Measurements from ENCODE around the gene ASPHD2. TPM values are rescaled to one million over a fixed set of nuclear protein-coding genes. Genes with fewer than 3 reads are reported as not detected.
A peak's percentile ranks its signal among the peaks of the same experiment; 100 is the strongest.

The ASPHD2 gene
- total RNA-seq, 1 experiment from 2014 or later, result 1.4 TPM

DNA sequence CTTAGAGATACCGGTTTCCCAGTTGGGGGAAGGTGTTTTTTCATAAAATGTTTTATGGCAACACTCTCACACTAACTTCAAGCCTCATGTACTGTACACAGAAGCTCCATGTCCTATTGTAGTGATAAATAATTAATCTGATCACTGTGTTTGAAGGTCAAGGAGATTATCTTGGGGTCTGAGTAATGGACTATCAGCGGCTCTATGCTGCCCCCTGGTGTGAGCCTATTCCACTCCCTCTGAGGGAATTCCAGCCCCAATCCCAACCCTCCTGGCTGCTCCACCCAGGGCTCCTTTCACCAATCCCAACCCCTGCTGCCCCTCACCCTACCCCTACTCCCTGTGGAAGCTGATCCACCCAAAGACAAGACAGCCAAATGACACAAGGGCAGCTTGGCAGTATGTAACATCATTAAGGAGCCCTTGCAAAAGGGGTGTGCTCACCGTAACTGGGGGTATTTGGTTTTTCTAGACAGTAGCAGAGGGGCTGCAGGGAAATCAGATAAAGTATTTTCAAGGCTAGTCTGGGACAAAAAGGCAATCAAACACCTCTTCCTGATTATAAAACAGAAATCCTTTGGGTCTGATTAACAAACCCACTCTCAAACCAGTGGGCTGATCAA lies 32.2 kb downstream of the ASPHD2 start:
- CTCF ChIA-PET, result interaction anchor here (0.6 to 3.2 kb wide), 4 partner anchors 64 to 442 kb away, joined by 3 to 13 read pairs (median 4); no protein-coding TSS in a partner anchor
- H3K27me3 ChIP-seq (replicated peaks; ENCODE audit: insufficient read depth, low read depth, low read length, poor library complexity), result no peaks in the 10 kb centered on the region
- POLR2A ChIA-PET (ENCODE audit: low non-redundant PET), result no interaction called here
- no peaks in the 10 kb centered on the region for H3K4me1 ChIP-seq (ENCODE audit: insufficient read depth, low read length, poor library complexity, severe bottlenecking)
- peaks cover 70% of the 10 kb centered on the region for H3K36me3 ChIP-seq (ENCODE audit: insufficient read depth, low read length, poor library complexity, severe bottlenecking)
- H3K27ac ChIP-seq (ENCODE audit: low read depth, low read length, poor library complexity, severe bottlenecking), result no peak overlapping the region
- no peaks in the 10 kb centered on the region for H3K9me3 ChIP-seq (ENCODE audit: low read depth, low read length, poor library complexity, severe bottlenecking)
- no peak for TF ChIP-seq EZH2 (IDR thresholded peaks at IDR 0.05; ENCODE audit: borderline replicate concordance, low read depth, low read length, poor library complexity, severe bottlenecking)
- TF ChIP-seq, protein P1, sequence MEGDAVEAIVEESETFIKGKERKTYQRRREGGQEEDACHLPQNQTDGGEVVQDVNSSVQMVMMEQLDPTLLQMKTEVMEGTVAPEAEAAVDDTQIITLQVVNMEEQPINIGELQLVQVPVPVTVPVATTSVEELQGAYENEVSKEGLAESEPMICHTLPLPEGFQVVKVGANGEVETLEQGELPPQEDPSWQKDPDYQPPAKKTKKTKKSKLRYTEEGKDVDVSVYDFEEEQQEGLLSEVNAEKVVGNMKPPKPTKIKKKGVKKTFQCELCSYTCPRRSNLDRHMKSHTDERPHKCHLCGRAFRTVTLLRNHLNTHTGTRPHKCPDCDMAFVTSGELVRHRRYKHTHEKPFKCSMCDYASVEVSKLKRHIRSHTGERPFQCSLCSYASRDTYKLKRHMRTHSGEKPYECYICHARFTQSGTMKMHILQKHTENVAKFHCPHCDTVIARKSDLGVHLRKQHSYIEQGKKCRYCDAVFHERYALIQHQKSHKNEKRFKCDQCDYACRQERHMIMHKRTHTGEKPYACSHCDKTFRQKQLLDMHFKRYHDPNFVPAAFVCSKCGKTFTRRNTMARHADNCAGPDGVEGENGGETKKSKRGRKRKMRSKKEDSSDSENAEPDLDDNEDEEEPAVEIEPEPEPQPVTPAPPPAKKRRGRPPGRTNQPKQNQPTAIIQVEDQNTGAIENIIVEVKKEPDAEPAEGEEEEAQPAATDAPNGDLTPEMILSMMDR (conservative IDR thresholded peaks at IDR 0.05; ENCODE audit: low read depth, low read length), result peak; percentile 86
- no TSS peak for BruUV-seq (replicated peaks)
- no peak overlapping the region for H3K4me3 ChIP-seq (ENCODE audit: low read depth, low read length, poor library complexity, severe bottlenecking)
- intact Hi-C loops (cut with micrococcal nuclease; ENCODE audit: unreplicated experiment), result loop anchor here (1.0 kb wide), 1 partner anchor 63 kb away; no protein-coding TSS in a partner anchor
- peak; percentile 56 for DNase-seq (ENCODE audit: low spot score)

DNA sequence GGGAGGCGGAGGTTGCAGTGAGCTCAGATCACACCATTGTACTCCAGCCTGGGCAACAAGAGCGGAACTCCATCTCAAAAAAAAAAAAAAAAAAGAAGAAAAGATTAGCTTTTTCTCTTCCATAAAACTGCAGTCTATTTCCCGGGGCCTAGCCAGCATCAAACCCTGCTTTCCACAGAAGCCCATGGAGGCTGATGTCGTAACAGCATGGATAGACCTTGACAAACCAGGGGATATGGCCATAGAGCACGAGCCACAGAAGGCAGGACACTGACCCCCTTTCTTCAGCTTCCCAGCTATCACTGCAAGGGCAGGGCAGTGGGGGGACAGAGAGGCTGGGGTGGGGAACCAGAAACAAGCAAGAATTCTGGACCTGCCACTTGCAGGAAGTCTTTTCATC lies 33.0 kb downstream of the ASPHD2 start:
- POLR2A ChIA-PET (ENCODE audit: low non-redundant PET), result no interaction called here
- Histone ChIP-seq H3K4me3 (ENCODE audit: low read depth, low read length, poor library complexity, severe bottlenecking) (no peak overlapping the region), H3K9me3 (ENCODE audit: low read depth, low read length, poor library complexity, severe bottlenecking) (no peaks in the 10 kb centered on the region), H3K36me3 (ENCODE audit: insufficient read depth, low read length, poor library complexity, severe bottlenecking) (peaks cover 71% of the 10 kb centered on the region), H3K27me3 (replicated peaks; ENCODE audit: insufficient read depth, low read depth, low read length, poor library complexity) (no peaks in the 10 kb centered on the region), H3K27ac (ENCODE audit: low read depth, low read length, poor library complexity, severe bottlenecking) (no peak overlapping the region), H3K4me1 (ENCODE audit: insufficient read depth, low read length, poor library complexity, severe bottlenecking) (no peaks in the 10 kb centered on the region)
- CTCF ChIA-PET, result interaction anchor here (0.6 to 3.2 kb wide), 3 partner anchors 21 to 98 kb away, joined by 4 to 13 read pairs (median 5); no protein-coding TSS in a partner anchor
- TF ChIP-seq EZH2 (IDR thresholded peaks at IDR 0.05; ENCODE audit: borderline replicate concordance, low read depth, low read length, poor library complexity, severe bottlenecking), result no peak
- TF ChIP-seq, protein P1 (conservative IDR thresholded peaks at IDR 0.05; ENCODE audit: low read depth, low read length), result no peak
- no TSS peak for BruUV-seq (replicated peaks)
- intact Hi-C loops (cut with micrococcal nuclease; ENCODE audit: unreplicated experiment), result no loop called here
- DNase-seq (ENCODE audit: low spot score), result no peak

DNA sequence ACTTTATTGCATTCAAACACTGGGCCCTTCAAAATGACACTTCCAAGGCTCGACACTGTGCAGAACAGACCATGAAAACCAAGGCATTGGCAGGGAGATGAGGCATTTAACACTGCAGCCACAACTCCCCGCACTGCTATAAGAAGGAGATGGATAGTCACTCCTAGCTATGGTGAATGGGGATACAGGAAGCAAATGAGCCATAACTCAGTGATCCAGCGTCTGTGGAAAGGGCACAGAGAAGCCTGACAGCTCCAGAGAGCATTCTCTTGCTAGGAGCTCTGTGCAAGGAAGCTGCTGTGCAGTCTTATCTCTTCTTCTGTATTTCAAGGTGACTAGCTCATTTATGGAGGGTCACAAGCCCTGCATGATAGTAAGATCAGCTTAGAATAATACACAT lies 33.6 kb downstream of the ASPHD2 start:
- intact Hi-C loops (cut with micrococcal nuclease; ENCODE audit: unreplicated experiment), result no loop called here
- TF ChIP-seq, protein P1 (conservative IDR thresholded peaks at IDR 0.05; ENCODE audit: low read depth, low read length), result no peak
- TF ChIP-seq EZH2 (IDR thresholded peaks at IDR 0.05; ENCODE audit: borderline replicate concordance, low read depth, low read length, poor library complexity, severe bottlenecking), result no peak
- Histone ChIP-seq H3K4me3 (ENCODE audit: low read depth, low read length, poor library complexity, severe bottlenecking) (no peak overlapping the region), H3K27ac (ENCODE audit: low read depth, low read length, poor library complexity, severe bottlenecking) (no peak overlapping the region), H3K4me1 (ENCODE audit: insufficient read depth, low read length, poor library complexity, severe bottlenecking) (no peaks in the 10 kb centered on the region), H3K36me3 (ENCODE audit: insufficient read depth, low read length, poor library complexity, severe bottlenecking) (peaks cover 73% of the 10 kb centered on the region), H3K9me3 (ENCODE audit: low read depth, low read length, poor library complexity, severe bottlenecking) (no peaks in the 10 kb centered on the region), H3K27me3 (replicated peaks; ENCODE audit: insufficient read depth, low read depth, low read length, poor library complexity) (no peaks in the 10 kb centered on the region)
- no TSS peak for BruUV-seq (replicated peaks)
- no peak for DNase-seq (ENCODE audit: low spot score)
- ChIA-PET POLR2A (ENCODE audit: low non-redundant PET) (no interaction called here), CTCF (interaction anchor here (0.6 to 3.2 kb wide), 2 partner anchors 21 to 98 kb away, joined by 4 to 13 read pairs; no protein-coding TSS in a partner anchor)
